Measurements from ENCODE around the gene JTB. TPM values are rescaled to one million over a fixed set of nuclear protein-coding genes. Genes with fewer than 3 reads are reported as not detected.

Gene JTB
- total and polyA plus RNA-seq, 9 of the 15 experiments (the other 6 are each of a cell fraction or from before 2014, with no cell fraction given) = 24.7 to 308 (median 151) TPM

DNA sequence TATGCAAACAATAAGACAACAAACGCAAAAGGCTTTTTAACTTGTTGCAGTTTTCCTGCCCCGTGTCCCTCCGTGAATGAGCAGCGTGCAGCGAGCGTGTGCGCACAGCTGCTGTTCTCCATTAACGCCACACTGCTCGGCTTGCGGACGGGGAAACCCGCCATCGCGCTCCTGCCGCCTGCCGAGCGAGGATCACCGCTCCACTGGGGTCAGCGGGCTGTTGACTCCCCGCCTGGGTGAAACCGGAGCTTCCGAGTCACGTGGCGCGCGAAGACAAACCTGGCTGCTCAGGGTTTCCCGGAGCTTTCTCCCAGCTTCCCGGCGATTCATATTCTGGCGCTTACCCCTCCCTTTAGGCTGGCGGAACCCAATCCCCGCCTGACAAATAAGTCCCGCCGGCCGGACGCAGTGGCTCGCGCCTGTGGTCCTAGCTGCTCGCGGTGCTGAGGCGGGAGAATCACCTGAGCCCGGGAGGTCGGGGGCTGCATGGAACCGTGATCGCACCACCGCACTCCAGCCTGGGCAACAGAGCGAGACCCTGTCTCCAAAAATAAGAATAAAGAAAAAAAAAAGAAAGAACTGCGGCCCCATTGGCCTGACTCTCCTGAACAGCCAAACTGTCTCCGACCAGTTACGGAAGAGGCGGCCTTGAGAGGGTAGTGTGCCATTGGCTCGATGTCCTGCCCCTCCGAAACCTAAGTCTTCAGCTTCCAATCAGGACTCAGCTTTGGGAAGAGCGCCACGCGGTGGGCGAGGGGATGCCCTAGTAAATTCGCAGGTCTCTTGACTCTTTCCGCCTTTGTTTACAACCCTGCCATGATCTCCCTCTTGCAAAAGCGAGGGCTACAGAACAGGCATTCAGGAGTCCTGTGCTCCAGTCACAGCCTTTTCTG is 10.1 kb downstream of the JTB start, which contains the start of gene CREB3L4 (continued):
- TF ChIP-seq, protein P1, sequence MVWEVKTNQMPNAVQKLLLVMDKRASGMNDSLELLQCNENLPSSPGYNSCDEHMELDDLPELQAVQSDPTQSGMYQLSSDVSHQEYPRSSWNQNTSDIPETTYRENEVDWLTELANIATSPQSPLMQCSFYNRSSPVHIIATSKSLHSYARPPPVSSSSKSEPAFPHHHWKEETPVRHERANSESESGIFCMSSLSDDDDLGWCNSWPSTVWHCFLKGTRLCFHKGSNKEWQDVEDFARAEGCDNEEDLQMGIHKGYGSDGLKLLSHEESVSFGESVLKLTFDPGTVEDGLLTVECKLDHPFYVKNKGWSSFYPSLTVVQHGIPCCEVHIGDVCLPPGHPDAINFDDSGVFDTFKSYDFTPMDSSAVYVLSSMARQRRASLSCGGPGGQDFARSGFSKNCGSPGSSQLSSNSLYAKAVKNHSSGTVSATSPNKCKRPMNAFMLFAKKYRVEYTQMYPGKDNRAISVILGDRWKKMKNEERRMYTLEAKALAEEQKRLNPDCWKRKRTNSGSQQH (CRISPR knock-in tag; IDR thresholded peaks at IDR 0.05) = 0 out of 2 replicates have a peak, but pooled peaks have one; percentile 60
- no peak for TF ChIP-seq XRCC4 (IDR thresholded peaks at IDR 0.05; ENCODE audit: extremely low read depth, insufficient read depth, insufficient read length)
- no peak for TF ChIP-seq TSC22D4 (tag; IDR thresholded peaks at IDR 0.05)
- no peak for TF ChIP-seq ZNF282 (CRISPR knock-in tag; IDR thresholded peaks at IDR 0.05)
- TF ChIP-seq SMAD4 (CRISPR knock-in tag; conservative IDR thresholded peaks at IDR 0.05) = 0 out of 2 replicates have a peak, but pooled peaks have one; percentile 58
- TF ChIP-seq, protein P2, sequence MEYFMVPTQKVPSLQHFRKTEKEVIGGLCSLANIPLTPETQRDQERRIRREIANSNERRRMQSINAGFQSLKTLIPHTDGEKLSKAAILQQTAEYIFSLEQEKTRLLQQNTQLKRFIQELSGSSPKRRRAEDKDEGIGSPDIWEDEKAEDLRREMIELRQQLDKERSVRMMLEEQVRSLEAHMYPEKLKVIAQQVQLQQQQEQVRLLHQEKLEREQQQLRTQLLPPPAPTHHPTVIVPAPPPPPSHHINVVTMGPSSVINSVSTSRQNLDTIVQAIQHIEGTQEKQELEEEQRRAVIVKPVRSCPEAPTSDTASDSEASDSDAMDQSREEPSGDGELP (CRISPR knock-in tag; IDR thresholded peaks at IDR 0.05; ENCODE audit: borderline replicate concordance) = peak; percentile 95
- TF ChIP-seq, protein P3, sequence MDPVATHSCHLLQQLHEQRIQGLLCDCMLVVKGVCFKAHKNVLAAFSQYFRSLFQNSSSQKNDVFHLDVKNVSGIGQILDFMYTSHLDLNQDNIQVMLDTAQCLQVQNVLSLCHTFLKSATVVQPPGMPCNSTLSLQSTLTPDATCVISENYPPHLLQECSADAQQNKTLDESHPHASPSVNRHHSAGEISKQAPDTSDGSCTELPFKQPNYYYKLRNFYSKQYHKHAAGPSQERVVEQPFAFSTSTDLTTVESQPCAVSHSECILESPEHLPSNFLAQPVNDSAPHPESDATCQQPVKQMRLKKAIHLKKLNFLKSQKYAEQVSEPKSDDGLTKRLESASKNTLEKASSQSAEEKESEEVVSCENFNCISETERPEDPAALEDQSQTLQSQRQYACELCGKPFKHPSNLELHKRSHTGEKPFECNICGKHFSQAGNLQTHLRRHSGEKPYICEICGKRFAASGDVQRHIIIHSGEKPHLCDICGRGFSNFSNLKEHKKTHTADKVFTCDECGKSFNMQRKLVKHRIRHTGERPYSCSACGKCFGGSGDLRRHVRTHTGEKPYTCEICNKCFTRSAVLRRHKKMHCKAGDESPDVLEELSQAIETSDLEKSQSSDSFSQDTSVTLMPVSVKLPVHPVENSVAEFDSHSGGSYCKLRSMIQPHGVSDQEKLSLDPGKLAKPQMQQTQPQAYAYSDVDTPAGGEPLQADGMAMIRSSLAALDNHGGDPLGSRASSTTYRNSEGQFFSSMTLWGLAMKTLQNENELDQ (CRISPR knock-in tag; IDR thresholded peaks at IDR 0.05; ENCODE audit: borderline replicate concordance) = no peak
- TF ChIP-seq BACH1 (tag; IDR thresholded peaks at IDR 0.05) = no peak
- TF ChIP-seq STAG1 (CRISPR knock-in tag; IDR thresholded peaks at IDR 0.05; ENCODE audit: borderline replicate concordance) = peak; percentile 32; the same call in 1 of the 2 replicates
- no peak for TF ChIP-seq SMARCB1 (IDR thresholded peaks at IDR 0.05; ENCODE audit: insufficient read length, low read depth)
- TF ChIP-seq ZNF644 (tag; IDR thresholded peaks at IDR 0.05; ENCODE audit: low read depth) = no peak
- TF ChIP-seq TBL1XR1 (IDR thresholded peaks at IDR 0.05; ENCODE audit: low read length in 2 of 2) = 0 out of 4 replicates have a peak, but pooled peaks of 1 of the 2 experiments have one; percentile 17
- no peak for TF ChIP-seq ZNF57 (CRISPR knock-in tag; IDR thresholded peaks at IDR 0.05)
- TF ChIP-seq, protein P4, sequence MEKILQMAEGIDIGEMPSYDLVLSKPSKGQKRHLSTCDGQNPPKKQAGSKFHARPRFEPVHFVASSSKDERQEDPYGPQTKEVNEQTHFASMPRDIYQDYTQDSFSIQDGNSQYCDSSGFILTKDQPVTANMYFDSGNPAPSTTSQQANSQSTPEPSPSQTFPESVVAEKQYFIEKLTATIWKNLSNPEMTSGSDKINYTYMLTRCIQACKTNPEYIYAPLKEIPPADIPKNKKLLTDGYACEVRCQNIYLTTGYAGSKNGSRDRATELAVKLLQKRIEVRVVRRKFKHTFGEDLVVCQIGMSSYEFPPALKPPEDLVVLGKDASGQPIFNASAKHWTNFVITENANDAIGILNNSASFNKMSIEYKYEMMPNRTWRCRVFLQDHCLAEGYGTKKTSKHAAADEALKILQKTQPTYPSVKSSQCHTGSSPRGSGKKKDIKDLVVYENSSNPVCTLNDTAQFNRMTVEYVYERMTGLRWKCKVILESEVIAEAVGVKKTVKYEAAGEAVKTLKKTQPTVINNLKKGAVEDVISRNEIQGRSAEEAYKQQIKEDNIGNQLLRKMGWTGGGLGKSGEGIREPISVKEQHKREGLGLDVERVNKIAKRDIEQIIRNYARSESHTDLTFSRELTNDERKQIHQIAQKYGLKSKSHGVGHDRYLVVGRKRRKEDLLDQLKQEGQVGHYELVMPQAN (IDR thresholded peaks at IDR 0.05; ENCODE audit: borderline replicate concordance) = peak; percentile 79; the same call in 1 of the 2 replicates
- peak; percentile 70 for TF ChIP-seq C11orf30 (IDR thresholded peaks at IDR 0.05; ENCODE audit: low read depth)
- peak; percentile 10; the same call in 1 of the 2 replicates for TF ChIP-seq ZEB2 (IDR thresholded peaks at IDR 0.05)
- peak; percentile 82 for TF ChIP-seq BCOR (IDR thresholded peaks at IDR 0.05)
- TF ChIP-seq ZNF224 (CRISPR knock-in tag; IDR thresholded peaks at IDR 0.05) = 0 out of 2 replicates have a peak, but pooled peaks have one; percentile 63
